IPS-11a (cell line): ENCODE data around the gene NHS.
"Not testable (repeated sequence)": the region's sequence is repeated elsewhere in the genome, so short reads cannot be mapped to it uniquely, and the experiment has no call there.

Source experiments
- H3K4me3 ChIP-seq: one replicate; pipeline ENCODE4 v1.5.1; 2013; ENCODE audit warnings: low read depth, low read length, control low read depth

Gene NHS

GRCh38 chrX:17542123-17542522, 167.1 kb downstream of the NHS start:
- no peak overlapping the region for H3K4me3 ChIP-seq

- H3K4me3 ChIP-seq = no peak overlapping the region
Measured at GRCh38 chrX:17544821-17545220, 169.8 kb downstream of the NHS start.

DNA sequence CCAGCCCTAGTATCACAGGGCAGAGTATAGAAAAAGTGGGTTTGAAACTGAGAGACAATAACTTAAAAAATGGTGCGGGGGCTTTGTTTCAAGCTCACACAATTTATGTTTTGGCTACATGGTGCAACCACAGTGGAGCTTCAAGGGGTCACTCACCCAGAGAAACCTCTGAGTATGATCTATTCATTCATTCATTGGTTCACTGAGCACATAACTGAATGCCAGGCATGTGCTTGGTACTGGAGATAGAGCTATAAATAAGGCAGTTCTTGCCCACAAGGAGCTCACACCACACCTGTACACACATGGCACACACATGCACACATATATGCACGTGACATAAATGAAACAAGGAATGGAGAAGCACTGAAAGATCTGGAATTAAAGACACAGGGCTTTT, 171.4 kb downstream of the NHS start:
- no peak overlapping the region for H3K4me3 ChIP-seq

- H3K4me3 ChIP-seq = no peak overlapping the region
Measured at GRCh38 chrX:17547658-17548057, 172.7 kb downstream of the NHS start.

DNA sequence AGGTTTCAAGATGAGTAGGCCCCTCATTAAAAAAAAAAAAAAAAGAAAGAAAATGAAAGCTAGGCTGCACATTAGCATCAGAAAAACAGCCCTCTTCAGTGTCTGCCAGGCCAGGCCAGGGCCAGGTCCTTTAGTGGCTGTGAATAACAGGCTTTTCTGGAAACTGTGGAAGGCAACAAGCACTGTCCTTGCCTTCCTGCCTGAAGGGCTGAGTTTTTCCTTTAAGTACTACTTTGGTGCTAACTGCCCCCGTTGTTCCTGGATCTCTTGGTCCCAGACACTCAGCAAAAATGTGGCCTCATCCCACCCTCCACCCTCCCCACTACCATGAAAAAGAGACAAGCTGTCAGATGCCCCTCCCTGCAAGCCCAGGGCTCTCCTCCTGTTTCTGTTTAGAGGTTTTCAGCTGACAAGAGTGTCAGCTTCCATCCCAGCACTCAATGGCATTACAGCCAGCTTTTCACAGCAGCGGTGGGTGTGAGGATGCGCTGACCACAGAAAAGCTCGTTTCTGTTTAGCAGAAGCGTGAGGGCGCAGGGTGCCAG, 174.2 kb downstream of the NHS start:
- H3K4me3 ChIP-seq = no peak overlapping the region

- H3K4me3 ChIP-seq = no peak overlapping the region
Measured at GRCh38 chrX:17550011-17550410, 175.0 kb downstream of the NHS start.

- H3K4me3 ChIP-seq = no peak overlapping the region
Measured at GRCh38 chrX:17552044-17552650, 177.1 kb downstream of the NHS start.

DNA sequence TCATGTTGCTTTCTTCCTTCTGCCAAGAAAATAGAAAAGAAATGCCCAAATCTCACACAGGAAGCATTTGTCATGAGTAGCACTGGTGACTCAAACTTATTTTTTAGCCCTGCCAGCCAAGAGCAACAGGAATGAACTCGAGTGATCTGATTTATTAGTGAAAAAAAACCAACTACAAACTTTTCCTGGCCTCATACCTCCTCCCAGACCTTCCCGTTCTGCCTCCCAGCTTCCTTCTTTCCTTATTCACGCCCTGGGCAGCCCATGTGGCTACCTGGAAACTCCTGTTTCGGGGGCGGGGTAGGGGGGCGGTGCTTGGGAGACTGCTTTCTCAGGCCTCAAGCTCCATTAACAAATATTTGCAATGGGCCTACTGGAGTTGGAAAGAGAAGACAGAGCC, 178.5 kb downstream of the NHS start:
- no peak overlapping the region for H3K4me3 ChIP-seq

- no peak overlapping the region for H3K4me3 ChIP-seq
Measured at GRCh38 chrX:17553961-17554482, 179.0 kb downstream of the NHS start.

DNA sequence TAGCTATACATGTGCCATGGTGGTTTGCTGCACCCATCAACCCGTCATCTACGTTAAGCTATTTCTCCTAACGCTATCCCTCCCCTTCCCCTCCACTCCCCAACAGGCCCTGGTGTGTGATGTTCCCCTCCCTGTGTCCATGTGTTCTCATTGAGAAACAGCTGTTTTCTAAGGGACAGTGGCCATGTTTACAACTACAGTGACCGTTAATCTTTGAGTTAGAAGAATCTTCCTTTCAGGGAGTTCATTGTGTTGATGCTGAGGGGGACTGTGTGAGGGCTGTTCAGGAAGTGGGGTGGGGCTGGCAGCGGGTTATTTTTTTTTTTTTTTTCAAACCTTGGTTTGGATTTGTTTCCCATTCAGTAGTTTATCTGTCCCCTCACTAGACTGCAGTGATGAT, 179.9 kb downstream of the NHS start:
- H3K4me3 ChIP-seq = no peak overlapping the region

DNA sequence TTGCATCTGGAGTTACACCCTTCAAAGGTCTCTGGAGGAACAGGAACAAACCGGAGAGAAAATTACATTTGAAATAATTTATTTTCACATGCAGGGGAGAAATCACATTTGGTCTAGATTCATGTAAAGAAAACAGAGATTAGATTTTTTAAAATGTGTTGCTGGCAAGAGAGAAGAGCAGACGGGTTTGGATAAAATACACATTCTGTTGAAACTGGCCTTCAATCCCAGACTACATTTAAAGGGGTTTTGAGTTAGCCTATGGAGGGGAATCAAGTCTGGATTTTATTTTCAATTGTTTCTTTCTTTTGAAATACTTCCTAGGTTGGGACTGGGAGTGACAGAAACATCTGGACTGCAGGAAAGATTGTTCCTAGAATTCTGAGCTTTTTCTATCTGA, 180.8 kb downstream of the NHS start:
- H3K4me3 ChIP-seq = no peak overlapping the region

GRCh38 chrX:17559728-17560379, 184.9 kb downstream of the NHS start:
- H3K4me3 ChIP-seq = no peak overlapping the region

GRCh38 chrX:17560385-17560784, 185.4 kb downstream of the NHS start:
- H3K4me3 ChIP-seq = no peak overlapping the region

- no peak overlapping the region for H3K4me3 ChIP-seq
Measured at GRCh38 chrX:17563076-17563475, 188.1 kb downstream of the NHS start.

DNA sequence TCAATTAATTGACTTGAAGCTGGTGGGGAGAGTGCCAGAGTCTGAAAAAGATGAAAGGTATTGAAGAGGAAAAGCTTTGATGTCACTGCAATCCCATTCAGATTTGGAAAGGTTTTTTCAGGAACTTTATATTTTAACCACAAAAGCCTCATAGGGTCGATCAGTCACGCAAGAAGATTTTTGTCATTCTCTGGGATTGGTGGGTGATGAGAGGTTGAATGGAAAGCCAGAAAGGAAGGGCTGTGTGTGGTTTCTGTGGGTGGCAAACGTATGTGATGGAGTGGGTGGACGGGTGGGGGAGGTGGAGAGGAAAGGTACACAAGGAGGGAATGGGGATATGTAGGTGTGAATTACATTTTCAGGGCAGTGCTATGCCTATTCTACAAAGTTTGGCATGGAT, 188.5 kb downstream of the NHS start:
- no peak overlapping the region for H3K4me3 ChIP-seq

DNA sequence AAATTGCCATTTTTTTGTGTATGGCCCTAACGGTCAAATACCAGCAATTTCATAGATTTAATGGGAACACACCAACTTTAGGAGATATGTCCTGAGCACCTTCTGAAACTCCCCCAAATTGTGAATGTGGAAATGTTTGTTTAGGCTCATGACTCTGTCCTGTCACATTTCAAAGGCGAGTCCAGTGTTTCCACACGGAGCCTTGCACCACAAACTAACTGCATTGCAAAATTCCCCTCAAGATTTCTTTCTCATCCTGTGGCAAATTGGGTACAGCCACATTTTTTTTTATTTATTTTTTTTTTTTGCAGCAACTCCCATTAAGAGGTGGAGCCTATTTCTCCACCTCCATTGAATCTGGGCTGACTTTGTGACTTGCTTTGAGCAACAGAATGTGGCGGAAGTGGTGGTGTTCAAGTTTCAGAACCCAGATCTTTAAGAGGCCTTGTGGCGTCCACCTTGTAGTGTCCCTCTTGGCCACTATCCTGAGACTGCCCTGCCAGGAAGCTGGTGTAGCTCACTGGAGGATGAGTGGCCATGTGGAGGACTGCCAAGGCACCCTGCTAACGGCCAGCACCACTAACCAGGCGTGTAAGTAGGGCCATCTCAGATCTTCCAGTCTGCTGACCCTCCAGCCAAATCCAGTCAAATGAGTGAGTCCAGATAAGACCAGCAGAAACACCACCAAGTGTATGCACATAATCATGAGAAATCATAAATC, 189.8 kb downstream of the NHS start:
- H3K4me3 ChIP-seq = no peak overlapping the region

GRCh38 chrX:17566740-17567139, 191.7 kb downstream of the NHS start:
- H3K4me3 ChIP-seq = no peak overlapping the region

DNA sequence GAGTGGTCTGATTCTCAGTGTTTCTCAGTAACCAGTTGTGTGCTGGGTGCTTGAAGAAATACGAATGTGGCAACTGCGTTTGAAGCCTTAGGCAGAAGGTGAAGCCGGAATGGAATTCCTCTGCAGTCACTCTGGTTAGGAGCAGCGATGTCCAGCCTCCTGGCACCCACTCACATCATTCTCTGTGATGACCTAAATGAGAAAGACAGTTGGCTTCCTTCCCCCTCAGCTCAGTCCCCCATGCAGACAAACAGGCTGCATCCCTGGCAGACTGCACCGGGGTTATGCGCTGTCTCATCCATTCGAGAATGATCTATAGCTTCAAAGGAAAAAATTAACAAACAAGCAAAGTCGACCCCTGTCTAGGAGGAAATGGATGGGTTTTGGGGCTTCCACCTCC, 192.2 kb downstream of the NHS start:
- H3K4me3 ChIP-seq = no peak overlapping the region

GRCh38 chrX:17567821-17568220, 192.8 kb downstream of the NHS start:
- H3K4me3 ChIP-seq = no peak overlapping the region

- not testable (repeated sequence) for H3K4me3 ChIP-seq
Measured at GRCh38 chrX:17568804-17569203, 193.8 kb downstream of the NHS start.

DNA sequence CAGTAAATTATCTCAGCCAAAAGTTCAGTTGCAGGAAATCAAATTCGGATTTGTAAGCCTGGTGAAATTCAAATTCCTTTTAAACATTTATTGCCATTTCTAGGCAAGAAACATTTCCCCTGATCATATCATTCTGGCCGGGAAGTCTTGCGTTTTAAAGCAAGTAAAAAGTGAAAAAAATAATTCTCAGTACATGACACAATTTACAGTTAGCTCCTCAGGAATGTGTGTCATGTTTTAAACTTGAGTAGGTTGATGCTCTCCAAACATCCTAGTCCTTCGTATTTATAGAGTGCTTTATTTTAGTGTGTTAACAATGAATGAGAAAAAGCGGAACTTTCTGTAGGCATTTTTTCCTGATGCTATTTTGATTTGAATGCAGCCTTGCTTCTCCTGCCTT, 204.0 kb downstream of the NHS start:
- no peak overlapping the region for H3K4me3 ChIP-seq
